Activated CD4-positive, alpha-beta T cell treated with anti-CD3 and anti-CD28 coated beads, Interleukin-2, amount 50 U/mL, for 4 hours (primary cell): Measurements from ENCODE around the gene MSTN.

Experiments
- DNase-seq, 2 experiments: peaks; one replicate each; pipeline ENCODE4 v3.0.0-alpha.2; 2020

Gene MSTN

GRCh38 chr2:190062601-190063000 is at the start of gene MSTN:
Gene MSTN, minus strand, starts transcription at chr2:190062729. Its CDS starts 133 bp downstream, at chr2:190062596.
- no peak for DNase-seq

- no peak for DNase-seq
These were observed 48.6 kb upstream of the MSTN start for GRCh38 chr2:190111166-190111565.

DNA sequence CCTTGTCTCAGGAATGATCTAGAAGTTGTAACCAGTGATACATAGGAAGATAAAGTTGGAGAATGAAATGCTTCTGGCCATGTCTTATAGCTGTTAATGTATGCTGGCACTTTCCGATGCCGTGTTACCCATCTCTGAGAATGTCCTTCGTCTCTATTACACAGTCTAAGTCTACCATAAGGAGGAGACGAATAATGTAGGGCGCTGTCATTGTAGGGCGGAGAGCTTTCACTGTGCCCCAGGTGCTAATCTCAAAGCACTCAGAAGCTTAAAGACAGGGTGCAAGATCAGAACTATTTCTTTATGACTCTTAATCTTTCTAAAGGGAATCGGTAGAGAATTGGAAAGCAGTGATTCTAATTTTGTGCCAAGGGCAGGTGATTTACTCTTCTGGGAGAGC is 48.2 kb upstream of the MSTN start:
- no peak for DNase-seq

- no peak for DNase-seq
These were observed 47.6 kb upstream of the MSTN start for GRCh38 chr2:190110131-190110530.

DNA sequence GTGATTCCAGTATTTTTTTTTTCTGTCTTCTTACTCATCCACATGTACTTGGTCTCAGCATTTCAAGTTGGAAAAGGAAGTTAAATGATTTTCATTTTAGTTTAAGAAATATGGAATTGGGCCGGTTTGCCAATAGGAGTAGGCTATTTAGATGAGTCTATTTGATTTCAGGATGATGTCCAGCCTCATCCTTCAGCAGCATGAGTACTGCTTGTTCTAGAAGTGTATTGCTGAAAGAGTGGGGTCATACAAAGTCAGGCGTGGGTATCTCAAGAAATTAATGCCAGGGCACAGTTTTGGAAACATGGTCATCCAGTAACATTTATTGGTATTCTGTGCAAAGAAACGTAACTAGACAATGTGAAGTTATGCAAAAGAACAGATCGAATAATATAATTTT is 44.9 kb upstream of the MSTN start:
- DNase-seq = no peak

DNA sequence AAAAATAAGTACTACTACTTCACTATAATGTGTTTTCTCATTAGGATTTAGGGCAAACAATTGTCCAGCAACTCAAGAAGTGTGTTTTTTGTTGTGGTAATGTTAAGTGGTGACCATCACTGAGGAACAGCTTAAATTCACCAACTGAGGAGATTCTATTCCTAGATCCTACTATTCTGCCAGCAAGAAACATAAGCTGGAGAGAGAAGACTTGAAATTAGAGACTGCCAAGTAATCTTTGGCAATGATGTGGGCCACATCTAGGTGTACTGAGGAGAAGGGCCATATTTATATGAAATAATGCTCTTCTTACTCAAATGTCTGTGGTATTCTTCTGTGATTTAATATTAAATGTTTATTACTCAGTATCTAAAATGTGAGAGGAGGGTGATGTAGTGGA is 44.3 kb upstream of the MSTN start:
- DNase-seq = no peak

DNA sequence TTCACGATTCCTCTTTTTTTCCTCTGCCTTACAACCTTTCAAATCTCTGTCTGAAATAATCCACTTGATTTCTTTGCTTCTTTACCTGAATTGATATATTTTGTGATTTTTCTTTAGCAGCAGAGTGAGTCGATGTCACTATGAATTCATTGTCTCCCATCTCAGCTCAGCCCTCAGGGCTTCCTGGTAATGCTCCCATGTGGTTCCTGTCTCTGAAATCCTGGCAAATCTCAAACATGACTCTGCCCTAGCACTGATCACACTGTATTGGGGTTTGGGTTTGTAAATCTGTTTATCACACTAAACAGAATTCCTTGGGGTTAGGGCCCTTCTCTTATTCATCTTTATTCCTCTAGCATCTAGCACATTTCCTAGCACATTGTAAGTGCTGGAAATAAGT is 43.0 kb upstream of the MSTN start:
- no peak for DNase-seq

- no peak for DNase-seq
These were observed 40.6 kb upstream of the MSTN start for GRCh38 chr2:190103144-190103543.

- DNase-seq = no peak
These were observed 37.6 kb upstream of the MSTN start for GRCh38 chr2:190099890-190100697.

- DNase-seq = no peak
These were observed 36.3 kb upstream of the MSTN start for GRCh38 chr2:190098851-190099250.

- no peak for DNase-seq
These were observed 34.6 kb upstream of the MSTN start for GRCh38 chr2:190097115-190097514.

DNA sequence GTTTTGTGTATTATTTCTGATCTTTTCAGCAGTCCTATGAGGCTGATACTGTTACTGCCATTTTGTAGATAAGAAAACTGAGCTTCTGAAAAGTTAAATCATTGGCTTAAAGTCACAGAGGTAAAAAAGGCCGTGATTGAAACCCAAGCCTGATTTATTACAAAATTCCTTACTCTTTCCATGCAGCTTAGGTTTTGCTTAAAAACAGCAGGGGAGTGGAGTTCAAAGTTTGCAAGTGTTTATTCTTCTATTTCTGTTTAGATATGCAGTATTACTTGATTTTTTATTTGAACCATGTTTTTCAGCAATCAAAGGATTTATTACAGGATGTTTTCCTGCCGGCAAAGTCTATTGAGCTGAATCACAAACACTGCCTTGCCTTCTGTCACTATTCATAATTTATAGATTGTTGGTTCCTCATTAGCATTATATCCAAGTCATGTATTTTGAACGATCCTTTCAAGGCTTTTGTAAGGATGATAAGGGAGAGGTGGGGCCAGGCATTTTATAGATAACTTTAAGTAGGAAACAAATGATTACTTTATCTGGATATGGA is 31.9 kb upstream of the MSTN start:
- no peak for DNase-seq

- DNase-seq = no peak
These were observed 31.3 kb upstream of the MSTN start for GRCh38 chr2:190093793-190094192.

- no peak for DNase-seq
These were observed 27.6 kb upstream of the MSTN start for GRCh38 chr2:190090148-190090547.

DNA sequence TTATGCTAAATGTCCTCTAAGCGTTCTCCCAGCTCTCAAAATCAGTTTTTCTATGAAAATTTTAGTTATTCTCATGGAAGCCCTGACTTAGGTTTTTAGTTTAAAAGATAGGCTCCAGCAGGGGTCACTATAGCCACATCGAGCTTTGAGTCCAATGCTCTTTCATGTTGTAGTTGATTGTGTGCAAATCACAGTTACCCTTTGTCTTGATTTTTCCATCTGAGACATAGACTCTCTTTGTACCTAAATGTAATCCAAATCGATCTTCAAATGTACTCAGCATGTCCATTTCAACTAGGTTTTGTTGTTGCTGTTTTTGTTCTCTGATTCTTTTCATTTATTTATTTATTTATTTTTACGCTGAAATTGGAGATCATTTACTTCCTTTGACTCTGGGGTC is 26.4 kb upstream of the MSTN start:
- peak; percentile 14 to 30 for DNase-seq

DNA sequence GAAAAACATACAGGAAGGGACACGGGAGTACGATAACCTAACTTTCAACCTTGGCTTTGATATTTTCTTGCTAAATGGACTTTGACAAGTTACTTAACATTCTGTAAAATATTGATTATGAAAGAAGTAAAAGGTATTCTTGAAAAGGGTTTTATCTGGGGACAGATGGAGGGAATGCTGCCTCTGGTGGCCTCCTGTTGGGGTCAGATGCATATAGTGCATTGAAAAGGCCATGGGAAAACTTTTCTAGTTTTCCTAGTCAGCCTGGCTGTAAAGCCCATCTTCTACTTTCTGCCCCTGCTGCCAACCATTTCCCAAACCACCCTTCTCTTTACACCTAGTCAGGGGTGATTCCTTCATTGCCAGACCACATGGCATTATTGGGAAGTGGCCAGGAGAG is 22.2 kb upstream of the MSTN start:
- DNase-seq = no peak

- DNase-seq = no peak
These were observed 19.6 kb upstream of the MSTN start for GRCh38 chr2:190082118-190082517.

DNA sequence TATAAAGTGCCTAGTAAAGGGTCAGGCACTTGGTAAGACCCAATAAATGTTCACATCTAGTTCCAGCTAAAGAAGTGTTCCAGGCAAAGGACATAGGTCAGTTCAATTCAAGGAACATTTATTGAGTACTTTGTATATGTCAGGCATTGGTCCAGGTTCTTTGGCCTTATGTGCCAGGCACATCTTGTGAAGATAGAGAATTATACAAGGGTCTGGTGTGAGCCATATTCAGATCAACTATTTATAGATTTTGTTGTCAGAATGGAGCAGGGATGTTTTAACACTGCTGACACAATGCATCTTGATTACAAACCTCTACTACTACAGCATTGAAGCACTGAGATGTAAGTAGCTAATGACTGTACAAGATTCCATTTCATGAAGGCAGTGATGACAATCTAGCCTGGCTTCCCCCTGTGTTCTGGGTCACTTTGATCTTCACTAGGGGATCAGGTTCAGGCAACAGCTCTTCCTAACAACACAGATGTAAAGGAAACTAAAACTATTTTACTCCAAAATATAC is 18.1 kb upstream of the MSTN start:
- DNase-seq = no peak

DNA sequence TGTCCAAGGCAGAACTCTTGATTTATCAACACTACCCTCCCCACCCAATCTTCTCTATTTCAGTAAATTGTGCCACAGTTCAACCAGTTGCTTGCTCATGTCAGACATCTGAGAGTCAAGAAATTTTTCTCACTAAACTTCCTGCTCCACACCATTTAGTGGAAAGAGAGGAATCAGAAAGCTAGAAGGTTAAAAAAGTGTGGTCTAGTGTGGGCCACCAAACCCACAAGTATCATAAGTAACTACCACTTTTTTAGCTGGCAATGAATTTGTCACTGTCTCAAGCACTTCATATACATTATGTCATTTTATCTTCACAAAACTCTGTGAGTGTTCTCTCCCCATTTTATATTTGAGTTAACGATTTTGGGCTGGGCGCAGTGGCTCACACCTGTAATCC is 16.6 kb upstream of the MSTN start:
- no peak for DNase-seq

GRCh38 chr2:190075623-190076022 is 13.1 kb upstream of the MSTN start:
- DNase-seq = no peak

DNA sequence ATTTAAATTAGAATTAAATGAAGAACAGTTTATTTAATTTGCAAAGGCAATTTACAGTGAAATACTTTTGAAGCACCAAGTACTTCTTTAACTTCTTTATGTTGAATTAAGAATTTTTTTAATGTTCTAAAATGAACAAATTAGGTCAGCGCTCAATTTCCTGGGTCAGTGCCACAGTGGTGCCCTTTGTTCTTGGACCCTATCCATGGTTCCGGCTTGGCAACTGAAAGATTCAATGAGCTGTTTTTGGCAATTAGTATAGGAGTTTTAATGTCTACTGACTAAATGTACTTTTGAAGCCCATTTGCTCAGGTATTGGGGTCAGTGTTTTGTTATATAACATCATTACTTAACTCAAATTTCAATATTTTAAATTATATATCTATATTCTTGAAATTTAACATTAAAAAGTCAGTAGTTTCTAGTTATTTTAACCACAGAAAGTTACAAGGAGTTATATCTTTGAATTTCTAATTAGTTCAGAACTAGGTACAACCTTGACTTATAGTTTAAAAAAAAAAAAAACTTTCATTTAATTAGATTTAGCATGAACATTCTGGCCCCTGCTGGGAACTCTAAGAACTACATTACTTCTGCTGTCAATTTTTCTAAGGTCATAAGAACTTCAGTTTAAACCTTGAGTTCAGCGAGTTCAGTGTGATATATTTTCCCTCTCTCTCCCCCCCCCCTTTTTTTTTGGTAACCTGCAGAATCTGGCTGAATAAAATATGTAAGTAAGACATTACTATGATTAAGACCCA is 7.6 kb upstream of the MSTN start:
- DNase-seq = no peak

DNA sequence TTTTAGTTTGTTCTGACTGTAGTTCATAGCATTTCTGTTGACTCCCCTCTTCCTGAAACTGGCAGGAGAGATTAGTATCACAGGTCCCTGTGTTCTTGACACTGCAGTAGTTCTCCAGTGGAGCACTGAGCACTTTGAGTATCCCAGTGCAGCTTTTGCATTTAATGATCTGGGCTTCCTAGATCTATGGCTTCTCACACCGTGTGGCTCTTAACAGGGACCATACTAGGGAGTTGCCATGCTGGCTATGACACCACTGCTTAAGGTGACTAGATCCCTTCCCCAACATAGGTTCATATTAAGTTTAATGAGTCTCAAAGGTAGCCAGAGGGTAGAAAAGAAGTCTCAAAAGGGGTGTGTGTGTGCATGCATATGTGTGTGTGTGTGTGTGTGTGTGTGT is 6.2 kb upstream of the MSTN start:
- DNase-seq = no peak

GRCh38 chr2:190065839-190066238 is 3.3 kb upstream of the MSTN start:
- DNase-seq = no peak

GRCh38 chr2:190063624-190064023 is 1.1 kb upstream of the MSTN start:
- no peak for DNase-seq
